Measurements from ENCODE around the gene MYO5B.

- TF ChIP-seq POLR2A (IDR thresholded peaks at IDR 0.05; ENCODE audit: extremely low read depth, insufficient read length) (no peak), CTCF (IDR thresholded peaks at IDR 0.05; ENCODE audit: low read depth, low read length) (no peak)
Measured at GRCh38 chr18:50083708-50084107, 111.2 kb downstream of the MYO5B start.

Data from NB4 (cell line).